AG04450 (cell line): ENCODE measurements around the gene DBP. TPM values are rescaled to one million over a fixed set of nuclear protein-coding genes. Genes with fewer than 3 reads are reported as not detected.

ENCODE experiments used
- CTCF ChIA-PET: fragments of 300-600, 350-600 bp; formaldehyde crosslinking; extraction: SDS; loops from one replicate; lab custom pipeline; 2022; ENCODE audit warnings: antibody characterized with exemption, inconsistent platforms; lab: Charles Lee
- POLR2A ChIA-PET: fragments of 350-600 bp; formaldehyde crosslinking; extraction: SDS; loops from one replicate; lab custom pipeline; 2021; ENCODE audit warnings: antibody characterized with exemption, inconsistent platforms; lab: Yijun Ruan, JAX
- DNase-seq: peaks from one replicate; pipeline ENCODE4 v3.0.0-alpha.2; 2011; ENCODE audit warnings: low read depth, low spot score
- H3K27ac ChIP-seq: one replicate; pipeline ENCODE4 v1.5.1; 2012; ENCODE audit warnings: low read depth, low read length, control low read depth
- H3K27me3 ChIP-seq: one replicate; pipeline ENCODE4 v1.6.0; 2012; ENCODE audit warnings: low read length; ENCODE audit not compliant: control insufficient read depth, insufficient read depth
- H3K4me3 ChIP-seq: 2 replicates; pipeline ENCODE4 v1.5.1; 2011; ENCODE audit warnings: mild to moderate bottlenecking, low read depth, low read length, control low read depth
- H3K9me3 ChIP-seq: 2 replicates; pipeline ENCODE4 v1.5.1; 2012; ENCODE audit warnings: low read length; ENCODE audit not compliant: control insufficient read depth, insufficient read depth
- polyA plus RNA-seq: library from polyadenylated mRNA; depleted of rRNA; stranded (reverse); fragments of >200 nt; gene quantifications from 2 replicates; pipeline ENCODE4 v1.2.3, GENCODE V29; 2011
- TF ChIP-seq, protein P1 (sequence below): IDR thresholded peaks from 2 replicates; pipeline ENCODE4 v1.5.1; 2011; ENCODE audit warnings: low read depth, low read length, control low read depth, inconsistent platforms

DBP gene
- polyA plus RNA-seq, 1 experiment, result 4.0 TPM

- peak; percentile 83 for DNase-seq
- Histone ChIP-seq H3K9me3 (no peaks in the 10 kb centered on the region), H3K27me3 (no peaks in the 10 kb centered on the region), H3K4me3 (no peak overlapping the region), H3K27ac (peak overlapping the region; percentile 62)
- CTCF ChIA-PET, result interaction anchor here (2.2 to 2.4 kb wide), 2 partner anchors 11 to 18 kb away, joined by 5 to 7 read pairs; partner anchors contain the start of gene CA11
- TF ChIP-seq, protein P1, sequence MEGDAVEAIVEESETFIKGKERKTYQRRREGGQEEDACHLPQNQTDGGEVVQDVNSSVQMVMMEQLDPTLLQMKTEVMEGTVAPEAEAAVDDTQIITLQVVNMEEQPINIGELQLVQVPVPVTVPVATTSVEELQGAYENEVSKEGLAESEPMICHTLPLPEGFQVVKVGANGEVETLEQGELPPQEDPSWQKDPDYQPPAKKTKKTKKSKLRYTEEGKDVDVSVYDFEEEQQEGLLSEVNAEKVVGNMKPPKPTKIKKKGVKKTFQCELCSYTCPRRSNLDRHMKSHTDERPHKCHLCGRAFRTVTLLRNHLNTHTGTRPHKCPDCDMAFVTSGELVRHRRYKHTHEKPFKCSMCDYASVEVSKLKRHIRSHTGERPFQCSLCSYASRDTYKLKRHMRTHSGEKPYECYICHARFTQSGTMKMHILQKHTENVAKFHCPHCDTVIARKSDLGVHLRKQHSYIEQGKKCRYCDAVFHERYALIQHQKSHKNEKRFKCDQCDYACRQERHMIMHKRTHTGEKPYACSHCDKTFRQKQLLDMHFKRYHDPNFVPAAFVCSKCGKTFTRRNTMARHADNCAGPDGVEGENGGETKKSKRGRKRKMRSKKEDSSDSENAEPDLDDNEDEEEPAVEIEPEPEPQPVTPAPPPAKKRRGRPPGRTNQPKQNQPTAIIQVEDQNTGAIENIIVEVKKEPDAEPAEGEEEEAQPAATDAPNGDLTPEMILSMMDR, result no peak
- POLR2A ChIA-PET, result interaction anchor here (0.6 to 1.1 kb wide), 4 partner anchors 20 to 108 kb away, joined by 3 to 12 read pairs (median 4); partner anchors contain the start of genes RPL18 and SPHK2
Measured at GRCh38 chr19:48656840-48657474, 19.8 kb upstream of the DBP start.

DNA sequence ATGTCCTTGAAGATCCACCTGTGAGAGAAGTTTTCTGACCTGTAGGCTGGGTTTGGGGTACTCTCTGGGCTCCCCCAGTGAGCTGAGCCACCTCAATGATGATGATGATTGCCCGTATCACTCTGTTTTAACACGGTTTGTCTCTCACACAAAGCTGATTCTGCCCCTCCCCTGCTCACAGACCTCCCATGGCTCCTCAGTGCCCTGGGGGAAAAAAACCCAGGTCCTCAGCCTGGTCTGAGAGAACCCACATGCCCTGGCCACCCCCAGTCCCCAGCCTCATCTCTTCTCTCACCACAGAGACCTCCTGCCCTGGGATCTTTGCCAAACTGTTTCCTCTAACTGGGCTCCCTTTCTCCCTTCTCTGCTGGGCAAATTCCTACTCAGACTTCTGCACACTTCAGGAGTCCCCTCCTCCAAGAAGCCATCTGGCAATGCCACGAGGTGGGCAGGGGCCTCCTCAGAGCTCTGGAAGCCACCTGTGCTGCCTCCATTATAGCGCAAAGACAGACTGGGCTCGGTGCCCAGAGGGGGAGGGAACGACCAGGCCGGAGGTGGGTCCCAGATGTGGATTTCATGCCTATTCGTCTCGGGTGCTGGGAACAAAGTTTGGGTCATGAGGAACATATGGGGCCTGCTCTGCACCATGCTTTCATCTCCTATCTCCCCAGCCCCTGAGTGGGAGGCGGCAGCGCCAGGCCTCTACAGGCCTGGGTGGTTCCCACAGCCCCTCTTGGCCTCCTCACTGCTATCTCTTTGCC lies 17.3 kb upstream of the DBP start:
- TF ChIP-seq, protein P1, result no peak
- peak overlapping the region; percentile 21 for H3K27ac ChIP-seq
- H3K9me3 ChIP-seq, result 0 out of 2 replicates have a peak, but pooled peaks cover 6% of the 10 kb centered on the region
- DNase-seq, result no peak
- ChIA-PET CTCF (no interaction called here), POLR2A (no interaction called here)
- no peaks in the 10 kb centered on the region for H3K27me3 ChIP-seq
- H3K4me3 ChIP-seq, result no peak overlapping the region

DNA sequence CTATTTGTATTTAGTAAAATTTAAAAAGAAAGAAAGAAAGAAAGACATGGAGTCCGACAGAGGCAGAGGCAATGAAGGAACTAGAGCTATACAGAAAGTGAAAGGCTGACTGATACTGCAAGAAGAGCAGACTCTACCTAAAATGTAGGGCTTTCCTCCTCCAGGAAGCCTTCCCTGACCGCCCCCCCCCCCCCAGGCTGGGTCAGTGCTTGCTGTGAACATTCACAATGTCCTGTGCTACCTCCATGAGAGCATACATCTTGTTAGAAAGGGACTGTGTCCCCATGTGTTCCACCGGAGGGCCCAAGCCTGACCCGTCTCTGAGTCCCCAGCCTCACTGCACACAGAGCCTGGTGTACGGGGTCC lies 14.5 kb upstream of the DBP start:
- Histone ChIP-seq H3K27ac (no peak overlapping the region), H3K27me3 (no peaks in the 10 kb centered on the region), H3K4me3 (no peak overlapping the region), H3K9me3 (0 out of 2 replicates have a peak, but pooled peaks cover 6% of the 10 kb centered on the region)
- no peak for DNase-seq
- POLR2A ChIA-PET, result no interaction called here
- TF ChIP-seq, protein P1, result no peak
- CTCF ChIA-PET, result no interaction called here

DNA sequence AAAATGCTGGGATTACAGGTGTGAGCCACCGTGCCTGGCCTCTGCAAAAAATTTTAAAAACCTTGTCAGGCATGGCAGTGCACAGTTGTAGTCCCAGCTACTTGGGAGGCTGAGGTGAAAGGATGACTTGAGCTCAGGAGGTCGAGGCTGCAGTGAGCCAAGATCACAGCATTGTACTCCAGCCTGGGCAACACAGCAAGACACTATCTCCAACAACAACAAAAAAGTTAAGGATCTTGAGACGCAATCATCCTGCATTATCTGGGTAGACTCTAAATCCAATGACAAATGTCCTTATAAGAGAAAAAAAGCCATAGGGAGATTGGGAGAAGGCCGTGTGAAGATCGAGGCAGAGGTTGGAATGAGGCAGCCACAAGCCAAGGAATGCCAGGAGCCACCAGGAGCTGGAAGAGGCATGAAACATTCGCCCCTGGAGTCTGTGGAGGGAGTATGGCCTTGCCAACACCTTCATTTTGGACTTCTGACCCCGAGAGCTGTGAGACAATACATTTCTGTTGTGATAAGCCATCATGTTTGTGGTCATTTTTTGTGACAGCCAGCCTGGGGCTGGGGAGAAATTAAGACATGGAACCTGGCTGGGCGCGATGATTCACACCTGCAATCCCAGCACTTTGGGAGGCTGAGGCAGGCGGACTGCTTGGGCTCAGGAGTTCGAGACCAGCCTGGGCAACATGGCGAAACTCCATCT lies 13.9 kb upstream of the DBP start:
- CTCF ChIA-PET, result interaction anchor here (0.7 kb wide), 1 partner anchor 24 kb away, joined by 5 read pairs; no protein-coding TSS in a partner anchor
- H3K9me3 ChIP-seq, result 0 out of 2 replicates have a peak, but pooled peaks cover 6% of the 10 kb centered on the region
- no peak overlapping the region for H3K27ac ChIP-seq
- DNase-seq, result no peak
- no peaks in the 10 kb centered on the region for H3K27me3 ChIP-seq
- no peak overlapping the region for H3K4me3 ChIP-seq
- POLR2A ChIA-PET, result no interaction called here
- TF ChIP-seq, protein P1, result no peak
